Small intestine (tissue), 7 donors: Measurements from ENCODE around the gene SRRM4. TPM values are rescaled to one million over a fixed set of nuclear protein-coding genes. Genes with fewer than 3 reads are reported as not detected.

Experiments used
- DNase-seq, 2 donors: peaks; one replicate each; pipeline versions ENCODE4 v3.0.0 to v3.0.0-alpha.2; 2013
- FAIRE-seq: peaks from 2 replicates; lab custom pipeline; 2012; peaks lifted over from hg19 to GRCh38; lab: Jason Lieb, UNC
- H3K27ac ChIP-seq, 3 donors: one replicate each; pipeline ENCODE4 v1.5.1; 2013; ENCODE audit warnings: low read length in 2 of 3, mild to moderate bottlenecking in 2 of 3, control low read depth in 1 of 3, inconsistent platforms in 1 of 3, low read depth in 1 of 3, moderate library complexity in 1 of 3
- H3K27me3 ChIP-seq, 3 donors: one replicate each; pipeline ENCODE4 v1.6.1; 2013; ENCODE audit warnings: low read length in 3 of 3, inconsistent platforms in 1 of 3; ENCODE audit not compliant: control insufficient read depth in 3 of 3, insufficient read depth in 3 of 3
- H3K36me3 ChIP-seq, 3 donors: one replicate each; pipeline ENCODE4 v1.6.1; 2013; ENCODE audit warnings: low read length in 3 of 3, inconsistent platforms in 1 of 3, low read depth in 1 of 3, mild to moderate bottlenecking in 1 of 3, moderate library complexity in 1 of 3; ENCODE audit not compliant: control insufficient read depth in 3 of 3, insufficient read depth in 2 of 3
- H3K4me1 ChIP-seq, 3 donors: one replicate each; pipeline ENCODE4 v1.6.1; 2013; ENCODE audit warnings: low read length in 2 of 3, inconsistent platforms in 1 of 3, low read depth in 1 of 3, mild to moderate bottlenecking in 1 of 3, moderate library complexity in 1 of 3; ENCODE audit not compliant: control insufficient read depth in 3 of 3, insufficient read depth in 2 of 3
- H3K4me3 ChIP-seq, 3 donors: one replicate each; pipeline ENCODE4 v1.5.1; 2013; ENCODE audit warnings: low read length in 3 of 3, control low read depth in 1 of 3, inconsistent platforms in 1 of 3, low read depth in 1 of 3, mild to moderate bottlenecking in 1 of 3, moderate library complexity in 1 of 3
- H3K9me3 ChIP-seq, 2 donors: one replicate each; pipeline ENCODE4 v1.6.1; 2013; ENCODE audit warnings: low read depth in 1 of 2, low read length in 1 of 2; ENCODE audit not compliant: control insufficient read depth in 2 of 2, insufficient read depth in 1 of 2
- WGBS, 3 donors: extraction: QIAGEN DNeasy Blood & Tissue Kit; methylation state at CpG; one replicate each; pipeline ENCODE4 v1.1.7; 2013; 5-methylcytosine and 5-hydroxymethylcytosine counted together
- polyA plus RNA-seq, 4 donors: library from polyadenylated mRNA; stranded (reverse) in 3 of 4; unstranded in 1 of 4; fragments of 200-250 nt in 3 of 4; fragments of 120-200 nt in 1 of 4; gene quantifications; one replicate each; pipeline versions ENCODE4 v1.2.1 to v1.2.3, GENCODE V29; 2013
- donor health status: healthy with polysubstance abuse.
- donor health status: control.
- donor health status: control.
- donor health status: Bipolar disorder and iron deficiency.
- donor health status: healthy.

SRRM4 gene
- polyA plus RNA-seq, 4 donors: 0.15 to 0.21 TPM; not detected in 2

DNA sequence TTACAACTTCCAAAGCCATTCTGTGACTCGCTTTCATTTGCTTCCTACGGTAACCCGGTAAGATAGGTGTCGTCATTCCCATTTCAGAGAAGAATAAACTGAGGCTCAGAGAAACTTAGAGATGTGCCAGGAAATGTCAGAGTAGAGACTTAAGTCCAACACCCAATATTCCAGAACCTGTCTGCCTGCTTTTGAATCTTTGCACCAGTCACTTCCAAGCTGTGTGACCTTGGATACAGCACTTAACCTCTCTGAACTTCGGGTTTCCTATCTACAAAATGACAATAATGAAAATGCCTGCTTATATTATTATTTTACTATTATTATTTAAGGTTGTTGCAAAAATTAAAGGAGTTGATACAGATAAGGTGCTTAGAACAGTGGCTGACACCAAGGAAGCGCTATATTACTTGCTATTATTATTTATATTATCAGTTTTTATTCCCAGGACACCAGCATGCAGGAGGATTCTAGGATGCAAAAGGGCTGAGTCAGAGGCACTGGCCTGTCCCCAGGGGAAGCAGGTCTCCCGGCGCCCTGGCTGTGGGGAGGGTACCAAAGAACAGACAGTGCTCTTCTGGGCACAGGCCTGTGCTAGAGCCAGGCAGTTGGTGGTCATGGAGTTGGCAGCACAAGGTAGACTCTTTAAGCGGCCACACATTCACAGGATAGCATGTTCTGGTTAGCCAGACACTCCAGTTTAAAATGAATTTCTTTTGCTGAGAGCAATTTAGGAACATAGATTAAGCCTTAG, 202.8 kb downstream of the SRRM4 start:
- Histone ChIP-seq H3K27me3 (peaks cover 0 to 6% (median 0%) of the 10 kb centered on the region in 3 donors), H3K4me3 (no peak overlapping the region), H3K36me3 (no peaks in the 10 kb centered on the region), H3K9me3 (no peaks in the 10 kb centered on the region), H3K27ac (no peak overlapping the region), H3K4me1 (no peaks in the 10 kb centered on the region)
- DNase-seq (no peak), FAIRE-seq (no peak)
- 78 to 86% (median 80%) methylated on average over 9 of the region's 9 CpGs for WGBS, 3 donors

DNA sequence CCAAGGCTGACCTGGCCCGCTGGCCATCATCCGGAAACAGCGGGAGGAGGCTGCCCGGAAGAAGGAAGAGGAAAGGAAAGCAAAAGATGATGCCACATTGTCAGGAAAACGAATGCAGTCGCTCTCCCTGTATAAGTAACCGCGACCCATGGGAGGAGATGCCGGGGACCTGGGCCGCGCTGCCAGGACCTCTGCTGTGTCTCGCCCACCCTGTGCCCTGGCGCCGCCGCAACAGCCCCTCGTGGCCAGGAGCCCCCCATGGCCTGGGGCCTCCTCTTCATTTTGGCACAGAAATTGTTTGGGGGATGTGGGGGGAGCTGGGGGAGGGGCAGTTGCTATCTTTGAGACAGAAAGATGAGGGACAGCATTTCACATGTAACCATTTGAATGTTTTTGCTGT, 213.9 kb downstream of the SRRM4 start:
- H3K36me3 ChIP-seq: no peaks in the 10 kb centered on the region
- no peak overlapping the region for H3K27ac ChIP-seq
- FAIRE-seq: no peak
- 87 to 94% (median 92%) methylated on average over 16 of the region's 16 CpGs for WGBS, 3 donors
- H3K9me3 ChIP-seq: no peaks in the 10 kb centered on the region
- no peaks in the 10 kb centered on the region for H3K4me1 ChIP-seq
- no peak overlapping the region for H3K4me3 ChIP-seq
- DNase-seq: no peak
- no peaks in the 10 kb centered on the region for H3K27me3 ChIP-seq

GRCh38 chr12:119198440-119198839, 217.1 kb downstream of the SRRM4 start:
- Histone ChIP-seq H3K27ac (no peak overlapping the region), H3K27me3 (no peaks in the 10 kb centered on the region), H3K4me3 (no peak overlapping the region), H3K36me3 (no peaks in the 10 kb centered on the region), H3K4me1 (no peaks in the 10 kb centered on the region), H3K9me3 (no peaks in the 10 kb centered on the region)
- DNase-seq (no peak), FAIRE-seq (no peak)
- 92 to 98% (median 96%) methylated on average over 2 of the region's 2 CpGs for WGBS, 3 donors

DNA sequence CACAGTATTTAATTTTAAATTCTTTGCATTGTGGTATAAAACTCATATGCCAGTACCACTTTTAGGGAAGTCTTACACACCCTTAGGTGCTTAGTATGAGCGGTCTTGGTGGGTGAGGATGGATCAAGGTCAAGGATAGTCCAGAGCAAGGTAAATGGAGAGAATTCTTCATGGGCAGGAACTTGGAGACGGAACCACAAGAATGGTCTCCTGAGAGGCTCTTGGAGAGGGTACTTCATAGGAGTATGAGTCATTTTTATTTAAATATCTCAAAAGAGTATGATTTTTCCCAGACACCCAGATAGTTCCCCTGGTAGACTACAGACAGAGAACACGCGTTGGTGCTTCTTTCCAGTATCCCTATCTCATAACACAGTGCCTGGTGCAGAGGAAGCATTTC, 219.3 kb downstream of the SRRM4 start:
- H3K4me1 ChIP-seq: no peaks in the 10 kb centered on the region
- H3K36me3 ChIP-seq: no peaks in the 10 kb centered on the region
- 89 to 92% (median 90%) methylated on average over 4 of the region's 4 CpGs for WGBS, 3 donors
- DNase-seq: no peak
- H3K4me3 ChIP-seq: no peak overlapping the region
- no peaks in the 10 kb centered on the region for H3K27me3 ChIP-seq
- no peaks in the 10 kb centered on the region for H3K9me3 ChIP-seq
- no peak overlapping the region for H3K27ac ChIP-seq
- FAIRE-seq: no peak

DNA sequence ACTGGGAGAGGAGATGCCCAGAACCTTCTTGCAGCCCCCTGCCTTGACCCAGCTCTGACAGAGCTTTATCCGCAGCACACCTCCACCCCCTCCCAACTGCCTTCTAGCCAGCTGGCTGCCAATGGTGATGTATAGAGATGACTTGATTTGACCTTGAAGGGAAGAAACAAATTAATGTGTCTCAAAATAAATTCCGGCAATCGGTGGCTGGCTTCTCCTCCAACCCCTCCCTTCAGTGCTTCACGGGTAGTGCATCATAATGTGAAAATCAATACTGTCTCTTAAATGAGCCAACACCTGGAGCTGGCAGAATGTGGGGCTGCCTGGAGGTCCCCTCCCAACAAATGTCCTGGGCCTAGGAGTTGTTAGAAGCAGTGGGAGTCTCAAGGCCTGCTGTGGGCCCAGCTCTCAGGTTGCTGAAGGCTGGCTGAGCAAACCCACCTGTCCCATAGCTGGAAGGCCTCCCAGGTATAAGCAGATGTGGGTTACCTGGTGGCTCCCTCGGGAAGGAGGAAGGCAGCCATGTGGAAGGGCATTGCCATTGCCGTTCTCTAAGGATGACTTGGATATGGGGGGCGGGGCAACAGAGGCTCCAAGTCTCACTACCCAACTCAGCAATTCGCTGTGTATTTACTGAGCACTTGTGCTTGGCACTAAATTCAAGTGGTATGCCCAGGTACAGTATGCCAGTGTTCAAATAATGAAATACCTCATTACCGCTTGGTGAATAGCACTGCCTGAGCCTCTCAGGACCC, 220.6 kb downstream of the SRRM4 start:
- 68 to 79% (median 68%) methylated on average over 9 of the region's 9 CpGs for WGBS, 3 donors
- H3K4me1 ChIP-seq: no peaks in the 10 kb centered on the region
- no peak for FAIRE-seq

DNA sequence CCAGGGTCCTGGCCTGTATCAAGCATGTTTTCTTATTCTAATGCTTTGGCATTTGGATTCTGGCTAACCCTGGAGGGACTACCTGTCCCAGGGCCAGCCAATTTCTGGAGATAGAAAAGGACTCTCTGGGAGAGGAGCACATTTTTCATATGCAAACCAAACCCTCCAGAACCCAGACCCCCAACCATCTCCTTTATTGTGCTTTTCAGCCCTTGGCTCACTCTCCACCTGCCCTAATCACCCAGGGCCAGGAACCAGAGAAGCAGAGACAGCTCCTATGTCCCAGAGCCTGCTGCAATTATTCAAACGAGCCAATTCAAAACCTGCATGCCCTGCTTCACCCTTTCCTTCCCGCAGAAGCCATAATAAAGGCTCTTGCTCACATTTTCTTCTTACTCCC, 221.2 kb downstream of the SRRM4 start:
- no peaks in the 10 kb centered on the region for H3K36me3 ChIP-seq
- no peaks in the 10 kb centered on the region for H3K27me3 ChIP-seq
- H3K4me3 ChIP-seq: no peak overlapping the region
- H3K4me1 ChIP-seq: no peaks in the 10 kb centered on the region
- no peak overlapping the region for H3K27ac ChIP-seq
- no peak for DNase-seq
- H3K9me3 ChIP-seq: no peaks in the 10 kb centered on the region
- FAIRE-seq: no peak
- 17 to 39% (median 24%) methylated on average over 2 of the region's 2 CpGs for WGBS, 3 donors

More for the DNA sequence above, 220.6 kb downstream of the SRRM4 start:
- H3K27ac ChIP-seq: no peak overlapping the region
- no peaks in the 10 kb centered on the region for H3K27me3 ChIP-seq
- no peaks in the 10 kb centered on the region for H3K9me3 ChIP-seq
- DNase-seq: no peak
- H3K4me3 ChIP-seq: no peak overlapping the region
- no peaks in the 10 kb centered on the region for H3K36me3 ChIP-seq

- Histone ChIP-seq H3K4me3 (no peak overlapping the region), H3K9me3 (no peaks in the 10 kb centered on the region), H3K4me1 (no peaks in the 10 kb centered on the region), H3K27ac (no peak overlapping the region), H3K27me3 (no peaks in the 10 kb centered on the region), H3K36me3 (no peaks in the 10 kb centered on the region)
- FAIRE-seq (no peak), DNase-seq (no peak)
- 18 to 23% (median 21%) methylated on average over 2 of the region's 2 CpGs for WGBS, 3 donors
Observed at GRCh38 chr12:119204131-119204530, 222.8 kb downstream of the SRRM4 start.

GRCh38 chr12:119204671-119205285, 223.4 kb downstream of the SRRM4 start:
- no peaks in the 10 kb centered on the region for H3K4me1 ChIP-seq
- no peaks in the 10 kb centered on the region for H3K27me3 ChIP-seq
- FAIRE-seq (no peak), DNase-seq (no peak)
- no peaks in the 10 kb centered on the region for H3K36me3 ChIP-seq
- no peaks in the 10 kb centered on the region for H3K9me3 ChIP-seq
- no peak overlapping the region for H3K4me3 ChIP-seq
- no peak overlapping the region for H3K27ac ChIP-seq
- 66 to 73% (median 68%) methylated on average over 7 of the region's 7 CpGs for WGBS, 3 donors
